HEK293 (cell line): ENCODE results near the gene COL5A2.

Experiments used
- CTCF ChIP-seq: fragments of 450-650 bp; formaldehyde crosslinking; IDR thresholded peaks from 2 replicates; pipeline ENCODE4 v1.5.1; 2016; ENCODE audit warnings: missing biosample characterization, missing genetic modification characterization
- GFI1B ChIP-seq: fragments of 450-650 bp; formaldehyde crosslinking; IDR thresholded peaks from 2 replicates; pipeline ENCODE4 v1.5.1; 2016; ENCODE audit warnings: missing biosample characterization, missing genetic modification characterization
- INSM2 ChIP-seq: fragments of 450-650 bp; formaldehyde crosslinking; IDR thresholded peaks from 2 replicates; pipeline ENCODE4 v1.5.1; 2016; ENCODE audit warnings: missing biosample characterization, missing genetic modification characterization
- RBAK ChIP-seq: fragments of 450-650 bp; formaldehyde crosslinking; IDR thresholded peaks from 2 replicates; pipeline ENCODE4 v1.5.1; 2016; ENCODE audit warnings: missing biosample characterization, missing genetic modification characterization
- SCRT2 ChIP-seq: fragments of 450-650 bp; formaldehyde crosslinking; IDR thresholded peaks from 2 replicates; pipeline ENCODE4 v1.5.1; 2016; ENCODE audit warnings: missing biosample characterization, missing genetic modification characterization
- SP2 ChIP-seq: fragments of 450-650 bp; formaldehyde crosslinking; IDR thresholded peaks from 2 replicates; pipeline ENCODE4 v1.5.1; 2016; ENCODE audit warnings: missing biosample characterization, missing genetic modification characterization
- YY1 ChIP-seq: fragments of 450-650 bp; formaldehyde crosslinking; IDR thresholded peaks from 2 replicates; pipeline ENCODE4 v1.5.1; 2018; ENCODE audit warnings: missing biosample characterization, missing genetic modification characterization
- ZNF518A ChIP-seq: fragments of 450-650 bp; formaldehyde crosslinking; conservative IDR thresholded peaks from 2 replicates; pipeline ENCODE4 v1.5.1; 2016; ENCODE audit warnings: low read depth, missing biosample characterization, missing genetic modification characterization
- ZNF548 ChIP-seq: fragments of 450-650 bp; formaldehyde crosslinking; IDR thresholded peaks from 2 replicates; pipeline ENCODE4 v1.5.1; 2016; ENCODE audit warnings: missing biosample characterization, missing genetic modification characterization
- ZNF664 ChIP-seq: fragments of 450-650 bp; formaldehyde crosslinking; IDR thresholded peaks from 2 replicates; pipeline ENCODE4 v1.5.1; 2016; ENCODE audit warnings: missing biosample characterization, missing genetic modification characterization

GRCh38 chr2:189076572-189076971 lies 103.0 kb downstream of the COL5A2 start:
- TF ChIP-seq CTCF (tag by site-specific recombination) (no peak), GFI1B (tag by site-specific recombination) (no peak), INSM2 (no peak), RBAK (tag by site-specific recombination) (no peak), ZNF548 (no peak), SP2 (no peak), ZNF664 (no peak), YY1 (tag by site-specific recombination) (no peak), SCRT2 (tag by site-specific recombination) (no peak), ZNF518A (tag by site-specific recombination) (no peak)
